Stimulated activated CD8-positive, alpha-beta memory T cell treated with anti-CD3 and anti-CD28 coated beads, Interleukin-7, amount 100 ng/mL, for 1 hour (primary cell): ENCODE data around the gene CD46.
A peak's percentile ranks its signal among the peaks of the same experiment; 100 is the strongest.

ENCODE experiments used
- DNase-seq, 2 donors: peaks; one replicate each; pipeline ENCODE4 v3.0.0-alpha.2; 2020; ENCODE audit warnings: low read depth in 2 of 2

Gene CD46

GRCh38 chr1:207813946-207814345 is 62.1 kb downstream of the CD46 start:
- DNase-seq = no peak

GRCh38 chr1:207814469-207814868 is 62.6 kb downstream of the CD46 start:
- no peak for DNase-seq

GRCh38 chr1:207815466-207815865 is 63.6 kb downstream of the CD46 start:
- no peak for DNase-seq

- DNase-seq = no peak
Measured at GRCh38 chr1:207815913-207816291, 64.0 kb downstream of the CD46 start.

GRCh38 chr1:207817166-207817565 is 65.3 kb downstream of the CD46 start:
- no peak for DNase-seq

- DNase-seq = no peak
Measured at GRCh38 chr1:207817778-207818751, 66.2 kb downstream of the CD46 start.

GRCh38 chr1:207818971-207819451 is 67.2 kb downstream of the CD46 start:
- DNase-seq = no peak

GRCh38 chr1:207820568-207821463 is 69.0 kb downstream of the CD46 start:
- no peak for DNase-seq

GRCh38 chr1:207821464-207822045 is 69.7 kb downstream of the CD46 start:
- DNase-seq = no peak

GRCh38 chr1:207822124-207822601 is 70.3 kb downstream of the CD46 start:
- no peak for DNase-seq

- peak in 1 of 2 donors; percentile 13 for DNase-seq
Measured at GRCh38 chr1:207822602-207823451, 71.0 kb downstream of the CD46 start.

GRCh38 chr1:207823531-207823879 is 71.7 kb downstream of the CD46 start:
- no peak for DNase-seq

GRCh38 chr1:207823880-207824566 is 72.2 kb downstream of the CD46 start:
- DNase-seq = peak in 1 of 2 donors; percentile 37

GRCh38 chr1:207824691-207825408 is 73.0 kb downstream of the CD46 start:
- DNase-seq = no peak

GRCh38 chr1:207825409-207825695 is 73.5 kb downstream of the CD46 start:
- DNase-seq = no peak

- peak; percentile 45 to 57 for DNase-seq
Measured at GRCh38 chr1:207825719-207826556, 74.1 kb downstream of the CD46 start.

GRCh38 chr1:207826557-207827487 is 75.0 kb downstream of the CD46 start:
- DNase-seq = no peak

GRCh38 chr1:207827488-207827830 is 75.6 kb downstream of the CD46 start:
- DNase-seq = no peak
